HuH-7 (cell line): ENCODE measurements around the gene EYA2.

Source experiments
- DNase-seq: peaks from one replicate; pipeline ENCODE4 v3.0.0; 2011; ENCODE audit warnings: low spot score

EYA2 gene

DNA sequence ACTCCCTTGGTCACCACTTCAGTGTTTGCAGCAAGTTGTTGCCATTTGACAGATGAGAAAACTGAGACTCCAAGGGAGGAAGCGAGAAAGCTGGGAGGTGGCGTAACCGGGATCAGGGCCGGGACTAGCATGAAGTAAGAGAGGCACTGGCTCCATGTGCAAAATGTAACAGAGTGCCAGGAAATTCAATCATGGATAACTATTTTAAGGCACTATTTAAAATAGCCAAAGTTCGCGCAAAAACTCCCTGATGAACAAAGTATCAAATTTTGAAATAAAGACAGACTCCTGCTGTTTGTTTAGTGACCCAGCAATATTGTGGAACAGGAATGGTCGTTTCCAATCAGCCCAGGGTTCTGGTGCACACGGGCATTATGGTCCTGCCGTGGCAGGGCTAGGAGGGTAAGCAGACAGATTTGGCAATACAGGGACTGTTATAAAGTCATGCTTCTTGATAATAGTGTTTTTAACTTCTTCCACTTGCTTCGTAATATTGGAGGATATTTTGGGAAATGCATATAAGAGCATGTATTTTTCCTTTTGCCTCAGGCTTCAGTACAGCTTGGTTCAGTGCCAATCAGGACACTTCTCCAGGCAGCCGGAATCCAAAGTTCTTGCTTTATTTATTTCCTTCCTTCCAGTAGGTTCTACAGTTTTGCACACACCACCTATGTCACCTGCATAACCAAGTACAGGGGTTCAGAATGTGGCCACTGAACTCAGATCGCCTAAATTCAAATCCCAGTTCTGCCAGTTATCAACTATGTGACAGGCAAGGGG lies 141.6 kb downstream of the EYA2 start:
- no peak for DNase-seq

DNA sequence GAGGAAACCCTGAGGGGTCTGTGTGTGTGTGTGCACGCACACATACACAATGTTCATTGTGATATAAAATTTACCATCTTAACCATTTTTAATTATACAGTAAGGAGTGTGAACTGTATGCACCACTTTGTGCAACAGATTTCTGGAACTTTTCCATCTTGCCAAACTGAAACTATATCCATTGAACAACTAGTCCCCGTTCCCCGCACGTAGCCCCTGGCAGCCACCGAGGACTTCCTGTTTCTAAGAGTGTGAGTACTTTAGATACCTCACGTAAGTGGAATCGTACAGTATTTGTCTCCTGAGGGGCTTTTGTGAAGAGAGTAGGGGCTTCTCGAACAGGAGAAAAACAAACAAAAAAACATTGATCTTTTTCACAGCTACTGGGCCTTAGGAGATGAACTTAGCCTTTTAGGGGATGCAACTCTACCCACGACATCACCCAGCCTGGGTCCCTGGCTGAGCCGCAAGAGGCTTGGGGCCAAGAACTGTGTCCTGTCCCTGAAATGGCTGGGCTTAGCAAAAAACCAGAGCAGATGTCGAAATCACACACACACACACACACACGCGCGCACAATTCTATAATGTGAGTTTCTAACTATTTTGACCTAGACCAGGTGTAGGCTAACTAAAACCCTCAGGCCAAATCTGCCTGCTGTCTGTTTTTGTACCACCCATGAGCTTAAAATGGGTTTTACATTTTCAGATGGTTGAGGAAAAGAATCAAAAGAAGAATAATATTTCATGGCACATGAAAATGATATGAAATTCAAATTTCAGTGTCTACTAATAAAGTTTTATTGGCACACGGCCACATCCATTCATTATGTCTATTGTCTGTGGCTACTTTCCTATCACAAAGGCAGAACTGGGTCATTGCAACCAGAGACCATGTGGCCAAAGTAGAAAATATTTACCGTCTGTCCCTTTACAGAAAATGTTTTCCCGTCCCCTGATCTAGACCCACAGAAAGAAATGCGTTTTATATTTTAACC lies 144.2 kb downstream of the EYA2 start:
- DNase-seq = no peak

DNA sequence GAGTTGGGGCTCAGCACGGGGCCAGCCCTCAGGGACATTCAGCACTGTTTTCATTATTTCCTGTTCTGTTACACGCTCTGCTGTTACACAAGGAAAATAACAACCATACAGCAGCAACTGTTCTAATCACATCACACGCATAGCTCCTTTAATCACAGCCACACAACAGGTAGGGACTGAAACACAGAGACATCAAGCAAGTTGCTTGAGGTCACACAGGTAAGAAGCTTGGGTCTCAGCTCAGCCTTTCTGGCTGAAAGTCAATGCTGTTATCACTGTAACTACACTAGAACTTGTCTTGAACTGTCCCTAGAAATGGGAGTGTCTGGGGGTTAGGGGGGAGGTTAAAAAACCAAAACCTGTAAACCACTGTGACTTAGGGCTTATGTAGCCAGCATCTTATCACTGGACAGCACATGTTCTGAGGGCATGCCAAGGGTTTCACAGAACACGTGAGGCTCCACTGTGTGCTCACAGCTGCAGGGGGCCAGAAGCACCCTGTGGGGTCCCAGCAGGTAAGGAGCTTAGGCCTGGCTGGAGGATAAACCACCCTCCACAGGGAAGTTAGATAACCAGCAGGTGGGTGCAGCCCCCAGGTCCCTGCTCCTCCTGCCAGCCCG lies 146.0 kb downstream of the EYA2 start:
- DNase-seq = no peak

DNA sequence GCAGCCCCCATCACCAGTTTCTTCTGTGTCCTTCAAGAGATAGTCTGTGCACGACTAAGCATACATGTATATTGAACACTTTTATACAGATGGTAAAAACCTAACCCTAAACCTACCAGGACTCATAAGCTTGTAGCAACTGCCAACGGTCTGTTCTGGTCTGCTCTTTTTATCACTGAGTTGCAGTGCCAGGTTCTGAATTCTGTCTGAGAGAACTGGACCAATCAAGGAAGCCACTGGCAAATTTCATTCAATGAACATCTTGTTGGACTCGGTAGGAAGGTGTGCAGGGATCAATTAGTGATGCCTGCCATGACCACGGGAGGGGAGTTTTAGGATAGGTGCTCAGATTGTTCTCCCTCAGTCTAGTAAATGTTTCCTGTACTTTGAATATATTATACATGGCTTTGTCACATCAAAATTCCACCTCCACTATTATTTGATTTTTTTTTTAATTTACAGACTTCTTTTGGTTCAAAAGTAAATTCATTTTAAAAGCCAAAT lies 146.8 kb downstream of the EYA2 start:
- DNase-seq = no peak

DNA sequence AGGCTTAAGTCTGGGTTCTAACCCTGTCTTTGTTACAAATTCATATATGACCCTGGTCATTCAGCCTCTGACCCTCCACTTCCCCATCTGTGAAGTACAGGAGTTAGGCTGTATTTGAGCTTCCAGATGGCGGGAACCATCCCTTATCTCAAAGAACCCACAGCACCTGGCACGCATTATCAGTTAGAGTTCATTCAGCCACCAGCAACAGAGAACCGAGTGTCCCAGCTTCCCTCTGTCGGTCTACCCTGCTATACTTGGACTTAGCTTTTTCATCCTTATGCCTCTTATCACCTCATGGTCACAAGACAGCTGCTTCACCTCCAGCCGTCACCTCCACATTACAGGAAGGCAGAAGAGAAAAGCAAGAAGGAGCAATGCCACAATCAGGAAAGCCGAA lies 147.8 kb downstream of the EYA2 start:
- no peak for DNase-seq

DNA sequence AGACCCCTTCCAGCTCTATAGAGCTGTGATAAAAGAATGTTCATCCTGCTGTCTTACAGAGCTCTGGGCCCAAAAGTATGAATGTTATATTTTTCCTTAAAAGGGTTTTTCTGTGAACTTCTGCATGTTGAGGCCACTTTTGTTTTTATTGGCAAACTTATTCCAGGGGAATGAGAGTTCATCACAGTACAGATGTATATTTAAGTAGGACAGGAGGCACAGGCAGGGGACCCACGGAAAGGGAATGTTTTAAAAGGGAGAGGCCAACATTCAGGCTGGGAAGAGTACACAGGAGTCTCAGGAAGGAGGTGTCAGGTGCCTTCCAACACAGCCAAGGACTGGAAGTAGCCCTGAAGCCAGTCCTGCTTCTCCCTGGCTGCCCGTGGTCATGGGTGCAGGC lies 148.4 kb downstream of the EYA2 start:
- no peak for DNase-seq

DNA sequence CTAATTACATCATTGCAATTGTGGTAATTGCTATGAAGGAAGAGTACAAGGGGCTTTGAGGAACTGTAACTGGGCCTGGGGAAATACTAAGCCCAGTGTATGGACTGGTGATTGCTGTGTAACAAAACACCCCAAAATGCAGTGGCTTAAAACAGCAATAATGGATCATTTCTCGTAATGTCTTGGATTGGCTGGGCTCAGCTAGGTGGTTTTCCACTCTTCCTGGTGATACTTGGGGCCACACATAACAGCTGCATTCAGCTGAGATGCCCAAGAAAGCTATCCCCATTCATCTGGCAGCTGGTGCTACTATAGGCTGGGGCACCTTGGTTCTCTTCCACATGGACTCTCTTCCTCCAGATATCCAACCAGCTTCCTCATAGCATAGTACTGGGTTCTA lies 150.3 kb downstream of the EYA2 start:
- DNase-seq = no peak

DNA sequence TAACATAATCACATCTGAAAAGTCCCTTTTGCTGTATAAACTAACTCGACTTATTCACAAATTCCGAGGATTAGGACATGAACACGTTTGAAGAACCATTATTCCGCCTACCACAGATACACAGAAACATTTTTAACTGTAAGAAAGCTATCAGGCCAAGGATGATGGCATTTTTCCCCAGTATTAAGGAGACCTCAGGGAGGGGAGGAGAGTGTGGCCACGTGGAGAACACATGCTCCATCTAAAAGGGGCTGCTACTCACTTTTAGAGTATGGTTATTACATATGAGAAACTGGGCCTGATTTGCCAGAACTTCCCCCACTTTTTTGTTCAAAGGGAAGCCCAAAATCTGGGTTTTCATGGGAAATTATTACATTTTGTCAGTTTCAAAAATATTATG lies 153.4 kb downstream of the EYA2 start:
- DNase-seq = no peak

DNA sequence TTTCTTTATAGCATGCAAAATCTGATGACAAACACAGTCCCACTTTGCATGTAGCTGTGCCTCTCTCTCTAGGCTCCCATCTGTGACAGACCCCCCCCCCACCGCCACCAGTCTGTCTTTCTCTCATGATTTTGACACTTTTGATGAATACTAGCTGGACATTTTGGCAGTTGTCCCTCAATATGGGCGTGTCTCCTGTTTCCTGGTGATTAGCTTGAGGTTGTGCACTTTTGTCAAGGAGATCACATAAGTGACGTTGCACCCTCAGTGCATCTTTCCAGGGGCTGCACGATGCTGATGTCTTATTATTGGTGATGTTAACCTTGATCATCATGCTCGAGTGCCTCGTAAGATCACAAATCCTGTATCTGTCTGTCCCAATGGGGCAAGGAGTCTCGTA lies 155.1 kb downstream of the EYA2 start:
- DNase-seq = no peak

DNA sequence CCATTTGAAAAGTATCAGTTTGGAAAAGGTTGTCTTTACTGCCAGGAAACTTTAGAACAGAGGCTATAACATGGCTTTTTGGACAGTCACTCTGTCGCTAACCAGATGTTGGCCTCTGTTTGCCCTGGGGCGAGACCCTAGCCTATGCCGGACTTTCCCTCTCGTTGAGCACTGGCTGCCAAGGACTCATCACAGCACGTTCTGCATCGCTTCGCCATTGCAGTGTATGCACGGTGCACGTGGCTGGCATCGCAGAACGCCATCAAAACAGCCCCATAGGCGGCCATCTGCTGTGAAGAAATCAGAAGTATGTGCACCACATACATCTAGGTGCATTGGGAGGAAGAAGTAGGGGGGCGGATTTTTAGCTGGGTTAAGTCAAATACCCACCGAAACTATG lies 156.4 kb downstream of the EYA2 start:
- DNase-seq = no peak

DNA sequence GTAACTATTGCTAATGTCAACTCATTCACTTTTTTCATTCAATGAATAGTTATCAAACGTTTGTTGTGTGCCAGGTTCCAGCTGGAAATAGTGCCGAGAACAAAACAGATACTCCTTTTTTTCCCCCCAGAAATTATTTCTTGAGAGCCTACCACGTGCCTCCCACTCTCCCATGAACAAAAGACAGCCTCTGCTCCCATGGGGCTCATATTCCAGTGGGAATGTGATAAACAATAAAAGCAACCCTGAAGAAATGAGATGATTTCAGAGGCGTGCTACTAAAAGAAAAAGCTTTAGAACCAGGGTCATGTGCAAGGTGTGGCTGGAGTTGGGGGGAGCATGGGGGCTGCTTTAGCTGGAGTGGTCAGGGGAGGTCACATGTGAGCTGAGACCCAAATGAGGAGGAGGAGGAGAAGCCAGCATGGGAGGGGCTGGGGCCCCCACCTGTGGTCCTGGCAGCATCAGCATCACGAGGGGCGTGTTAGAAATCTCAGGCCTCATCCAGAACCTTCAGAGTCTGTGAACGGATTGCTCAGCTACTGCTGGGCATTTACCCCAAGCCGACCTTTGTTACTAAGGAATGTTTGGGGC lies 157.4 kb downstream of the EYA2 start:
- DNase-seq = no peak

DNA sequence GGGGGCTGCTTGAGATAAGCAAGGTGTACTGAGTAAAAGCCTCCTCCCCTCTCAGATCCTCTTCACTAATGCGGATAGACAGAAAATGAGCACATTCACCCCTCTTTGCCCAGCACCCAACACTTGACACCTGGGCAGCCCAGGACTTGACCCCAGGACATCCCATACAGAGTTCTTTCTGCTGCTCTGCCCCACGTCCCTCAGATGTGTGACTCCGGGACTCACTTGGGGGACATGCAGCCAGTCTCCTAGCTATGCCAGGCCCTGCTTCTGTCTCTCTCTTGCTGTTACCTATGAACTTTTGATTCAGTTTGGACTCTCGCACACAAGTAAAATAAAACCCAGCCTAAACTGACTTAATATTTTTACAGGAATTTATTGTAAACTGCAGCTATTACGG lies 159.9 kb downstream of the EYA2 start:
- no peak for DNase-seq

DNA sequence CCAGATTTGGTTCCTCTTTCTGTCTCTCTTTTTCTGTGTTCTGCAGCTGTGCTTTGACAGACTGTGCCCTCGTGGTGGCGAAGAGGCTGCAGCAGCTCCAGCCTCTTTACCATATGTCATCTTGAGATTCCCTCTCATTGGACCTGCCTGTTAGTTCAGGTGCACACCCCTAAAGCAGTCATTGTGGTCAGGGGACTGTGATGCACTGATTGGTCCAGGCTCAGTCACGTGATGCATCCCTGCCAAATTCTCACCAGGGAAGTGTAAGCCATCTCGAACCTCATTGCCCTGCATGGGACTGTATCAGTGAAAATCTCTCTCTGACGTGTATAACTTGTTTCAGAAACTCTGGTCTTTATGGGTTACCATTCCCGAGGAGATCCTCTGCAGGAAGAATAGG lies 160.3 kb downstream of the EYA2 start:
- DNase-seq = no peak

DNA sequence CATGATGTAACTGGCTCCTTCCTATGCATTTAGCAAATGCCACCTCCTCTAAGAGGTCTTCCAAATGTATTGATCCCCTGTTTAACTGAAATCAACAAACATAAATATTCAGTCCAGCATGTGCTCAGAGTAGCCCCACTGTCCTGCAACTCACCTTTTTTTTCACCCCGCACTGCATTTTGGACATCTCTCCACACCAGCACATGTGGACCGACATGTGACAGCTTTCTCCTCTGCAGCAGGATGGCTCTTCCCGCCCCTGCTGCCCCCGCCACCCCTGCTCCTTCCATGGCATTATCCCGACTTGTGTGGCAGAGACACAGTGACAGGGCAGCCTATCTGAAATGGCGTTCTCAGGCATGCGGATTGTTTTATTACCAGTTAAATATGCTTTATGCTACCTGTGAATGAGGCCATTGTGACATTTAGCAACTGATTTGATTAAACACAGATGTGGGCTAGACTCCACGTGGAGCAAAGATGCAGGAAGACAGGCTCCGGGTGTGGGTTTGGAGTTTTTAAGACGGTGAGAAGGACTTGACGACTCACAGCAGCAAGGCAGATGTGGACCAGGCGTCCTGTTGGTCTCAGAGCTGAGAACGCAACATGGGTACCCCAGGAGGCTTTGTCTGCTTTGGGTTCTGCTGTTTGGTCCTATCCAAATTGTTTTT lies 161.2 kb downstream of the EYA2 start:
- DNase-seq = no peak

DNA sequence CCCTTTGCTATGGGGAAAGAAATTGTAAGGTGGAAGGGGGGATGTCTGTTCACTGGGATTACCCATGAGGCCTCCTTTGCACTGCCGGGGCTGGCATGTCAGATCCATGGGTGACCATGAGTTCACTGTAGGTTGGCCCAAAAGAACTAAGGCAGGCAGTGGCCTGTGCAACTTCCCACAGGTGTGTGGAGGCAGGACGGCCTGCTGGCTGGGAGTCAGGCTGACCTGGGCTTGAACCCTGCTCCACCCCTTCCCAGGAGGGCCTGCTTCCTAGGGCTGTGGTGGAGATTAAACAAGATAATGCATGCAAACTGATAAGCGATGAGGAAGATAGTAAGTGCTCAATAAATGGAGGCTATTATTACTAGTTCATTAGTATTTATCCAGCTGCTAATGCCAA lies 163.0 kb downstream of the EYA2 start:
- no peak for DNase-seq

DNA sequence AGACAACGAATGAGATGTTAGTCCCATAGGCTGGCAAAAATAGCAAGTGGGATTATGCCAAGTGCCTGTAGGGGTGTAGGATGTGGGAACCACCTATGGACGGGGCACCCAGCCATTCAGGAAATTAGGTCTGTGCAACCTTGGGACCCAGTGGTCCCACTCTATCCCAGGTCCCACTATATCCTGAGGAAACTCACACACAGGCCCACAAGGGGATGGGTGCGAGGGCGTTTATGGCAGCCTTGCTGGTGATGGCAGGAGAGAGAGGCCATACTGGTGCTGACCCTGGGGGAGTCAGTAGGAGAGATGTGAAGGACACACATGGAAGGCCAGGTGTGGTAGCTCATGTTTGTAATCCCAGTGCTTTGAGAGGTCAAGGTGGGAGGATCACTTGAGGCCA lies 163.6 kb downstream of the EYA2 start:
- DNase-seq = no peak

DNA sequence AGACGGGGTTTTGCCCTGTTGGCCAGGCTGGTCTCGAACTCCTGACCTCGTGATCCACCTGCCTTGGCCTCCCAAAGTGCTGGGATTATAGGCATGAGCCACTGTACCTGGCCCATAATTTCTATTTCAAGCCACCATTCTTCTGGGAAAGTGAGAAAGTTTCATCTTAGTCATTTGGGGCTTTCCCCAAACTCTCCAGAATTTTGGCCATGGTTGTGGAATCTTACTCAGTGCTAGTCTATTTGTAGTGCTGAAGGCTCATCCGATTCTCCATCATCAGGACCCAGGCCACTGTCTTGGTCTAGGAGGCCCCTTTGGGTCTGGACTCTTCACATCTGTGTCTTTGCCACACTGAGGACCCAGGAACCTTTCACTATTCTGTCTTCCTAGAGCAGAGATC lies 164.9 kb downstream of the EYA2 start:
- no peak for DNase-seq

DNA sequence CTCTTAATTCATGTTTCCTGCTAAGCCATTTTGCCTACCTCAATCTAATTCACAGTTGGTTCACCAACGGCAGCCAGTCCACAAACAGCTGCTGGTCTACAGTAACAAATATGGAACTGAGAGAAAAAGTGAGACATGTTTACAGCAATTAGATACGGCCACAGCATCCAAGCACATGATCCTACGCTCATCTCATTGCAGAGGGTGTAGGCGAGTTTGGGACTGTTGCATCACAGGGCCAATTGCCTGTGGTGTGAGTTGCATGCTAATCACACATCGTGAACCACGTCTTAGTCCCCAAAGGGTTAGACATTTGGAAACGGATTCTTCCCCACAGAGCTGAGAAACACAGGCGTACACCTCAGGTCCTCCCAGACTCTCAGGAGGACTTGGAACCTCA lies 166.9 kb downstream of the EYA2 start:
- no peak for DNase-seq

DNA sequence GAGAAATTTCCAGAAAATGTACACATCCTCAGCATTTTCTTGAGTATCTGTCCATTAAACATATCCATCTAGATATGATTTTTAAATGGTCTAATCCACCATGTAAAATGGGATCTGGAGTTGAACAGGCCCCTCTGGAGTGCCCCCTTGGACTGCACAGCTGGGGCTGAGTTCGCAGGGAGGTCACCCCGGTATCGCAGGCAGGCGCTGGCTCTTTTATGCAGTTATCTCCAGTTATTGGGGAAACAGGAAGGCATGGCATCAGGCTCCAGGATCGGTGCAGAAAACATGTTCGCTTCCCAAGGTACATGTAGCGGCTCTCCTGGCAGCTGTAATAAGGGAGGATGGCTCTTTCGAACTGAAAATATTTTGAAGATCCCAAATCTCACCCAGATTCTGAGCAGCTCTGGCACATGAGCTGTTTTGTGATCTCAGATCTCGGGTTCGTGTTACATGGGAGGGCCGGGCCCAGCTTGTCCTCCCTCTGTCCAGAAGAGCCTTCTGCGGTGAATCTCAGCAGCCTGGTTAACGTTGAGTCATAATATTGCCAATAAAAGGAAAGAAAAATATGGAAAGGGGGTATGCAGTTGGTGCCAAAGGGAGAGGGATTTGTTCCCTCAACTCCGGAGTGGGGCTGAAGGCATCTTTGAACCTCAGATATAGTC lies 167.7 kb downstream of the EYA2 start:
- no peak for DNase-seq

DNA sequence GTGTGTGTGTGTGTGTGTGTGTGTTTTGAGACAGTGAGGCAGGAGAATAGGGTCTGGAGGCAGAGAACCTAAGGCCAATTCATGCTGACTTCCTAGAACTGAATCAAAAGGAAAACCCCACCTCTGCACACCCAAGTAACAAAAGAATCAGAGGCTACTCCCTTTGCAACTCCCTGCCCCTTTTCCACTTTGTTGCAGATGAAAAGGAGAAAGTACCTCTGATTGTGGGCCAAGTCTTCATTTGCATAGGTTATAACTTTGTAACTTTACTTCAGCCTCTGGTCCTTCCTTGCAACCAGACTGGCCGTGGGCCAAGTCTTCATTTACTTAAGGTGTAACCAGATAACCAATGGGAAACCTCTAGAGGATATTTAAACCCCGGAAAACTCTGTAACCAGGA lies 168.8 kb downstream of the EYA2 start:
- no peak for DNase-seq

DNA sequence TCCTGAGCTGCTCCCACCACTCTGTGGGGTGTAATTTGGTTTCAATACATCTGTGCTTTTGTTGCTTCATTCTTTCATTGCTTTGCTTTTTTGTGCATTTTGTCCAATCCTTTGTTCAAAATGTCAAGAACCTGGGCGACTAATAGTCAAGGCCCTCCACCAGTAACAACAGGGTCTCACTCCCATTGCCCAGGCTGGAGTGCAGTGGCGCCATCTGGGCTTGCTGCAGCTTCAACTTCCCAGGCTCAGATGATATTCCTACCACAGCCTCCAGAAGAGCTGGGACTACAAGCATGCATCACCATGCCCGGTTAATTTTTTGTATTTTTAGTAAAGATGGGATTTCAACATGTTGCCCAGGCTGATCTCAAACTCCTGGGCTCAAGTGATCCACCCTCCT lies 169.2 kb downstream of the EYA2 start:
- DNase-seq = no peak
